Measurements from ENCODE around the gene SLC25A47.

GRCh38 chr14:100333311-100333710 is 10.2 kb downstream of the SLC25A47 start:
- TF ChIP-seq, protein P1, sequence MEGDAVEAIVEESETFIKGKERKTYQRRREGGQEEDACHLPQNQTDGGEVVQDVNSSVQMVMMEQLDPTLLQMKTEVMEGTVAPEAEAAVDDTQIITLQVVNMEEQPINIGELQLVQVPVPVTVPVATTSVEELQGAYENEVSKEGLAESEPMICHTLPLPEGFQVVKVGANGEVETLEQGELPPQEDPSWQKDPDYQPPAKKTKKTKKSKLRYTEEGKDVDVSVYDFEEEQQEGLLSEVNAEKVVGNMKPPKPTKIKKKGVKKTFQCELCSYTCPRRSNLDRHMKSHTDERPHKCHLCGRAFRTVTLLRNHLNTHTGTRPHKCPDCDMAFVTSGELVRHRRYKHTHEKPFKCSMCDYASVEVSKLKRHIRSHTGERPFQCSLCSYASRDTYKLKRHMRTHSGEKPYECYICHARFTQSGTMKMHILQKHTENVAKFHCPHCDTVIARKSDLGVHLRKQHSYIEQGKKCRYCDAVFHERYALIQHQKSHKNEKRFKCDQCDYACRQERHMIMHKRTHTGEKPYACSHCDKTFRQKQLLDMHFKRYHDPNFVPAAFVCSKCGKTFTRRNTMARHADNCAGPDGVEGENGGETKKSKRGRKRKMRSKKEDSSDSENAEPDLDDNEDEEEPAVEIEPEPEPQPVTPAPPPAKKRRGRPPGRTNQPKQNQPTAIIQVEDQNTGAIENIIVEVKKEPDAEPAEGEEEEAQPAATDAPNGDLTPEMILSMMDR (IDR thresholded peaks at IDR 0.05), result no peak
- TF ChIP-seq ZFX (IDR thresholded peaks at IDR 0.05; ENCODE audit: borderline replicate concordance), result no peak
